HepG2 (cell line): ENCODE results near the gene ZFHX3. TPM values are rescaled to one million over a fixed set of nuclear protein-coding genes. Genes with fewer than 3 reads are reported as not detected.

Experiments used
- ARID5B ChIP-seq: IDR thresholded peaks from 2 replicates; pipeline ENCODE4 v1.4.0; 2020; ENCODE audit warnings: mild to moderate bottlenecking, missing genetic modification reagents
- BCL6 ChIP-seq: IDR thresholded peaks from 2 replicates; pipeline ENCODE4 v1.6.1; 2016; ENCODE audit warnings: missing genetic modification reagents, missing compliant biosample characterization
- CHD2 ChIP-seq: IDR thresholded peaks from 2 replicates; pipeline ENCODE4 v1.6.1; 2011; ENCODE audit warnings: low read depth, low read length, improper control_type of control experiment
- EHMT2 ChIP-seq: fragments of 200-600 bp; sonication (generic); IDR thresholded peaks from 2 replicates; pipeline ENCODE4 v1.7.0; 2017; ENCODE audit warnings: antibody characterized with exemption, low read depth, low read length, borderline replicate concordance
- FOXO4 ChIP-seq: sonication (generic); formaldehyde crosslinking; conservative IDR thresholded peaks from 2 replicates; pipeline ENCODE4 v1.8.1; 2023; ENCODE audit warnings: missing genetic modification reagents
- GABPA ChIP-seq, 2 experiments: IDR thresholded peaks; 2 replicates each; pipeline ENCODE4 v1.6.1; 2011 to 2016; ENCODE audit warnings: low read depth in 2 of 2, low read length in 1 of 2, missing biosample characterization in 1 of 2, missing genetic modification characterization in 1 of 2
- IRX3 ChIP-seq: sonication (generic); formaldehyde crosslinking; IDR thresholded peaks from 2 replicates; pipeline ENCODE4 v1.8.1; 2023; ENCODE audit warnings: mild to moderate bottlenecking, low read depth, missing genetic modification reagents, borderline replicate concordance
- KLF15 ChIP-seq: sonication (generic); formaldehyde crosslinking; IDR thresholded peaks from 2 replicates; pipeline ENCODE4 v1.8.1; 2023; ENCODE audit warnings: borderline replicate concordance, mild to moderate bottlenecking, inconsistent platforms, missing genetic modification reagents, mixed read lengths
- NFAT5 ChIP-seq: sonication (generic); formaldehyde crosslinking; IDR thresholded peaks from 2 replicates; pipeline ENCODE4 v1.4.0; 2020; ENCODE audit warnings: missing genetic modification reagents
- PAWR ChIP-seq: sonication (generic); formaldehyde crosslinking; IDR thresholded peaks from 2 replicates; pipeline ENCODE4 v1.4.0; 2020; ENCODE audit warnings: missing genetic modification reagents, mild to moderate bottlenecking, borderline replicate concordance
- SP4 ChIP-seq: sonication (generic); formaldehyde crosslinking; IDR thresholded peaks from 2 replicates; pipeline ENCODE4 v1.8.1; 2023; ENCODE audit warnings: mild to moderate bottlenecking, missing genetic modification reagents
- ZNF768 ChIP-seq: sonication (generic); formaldehyde crosslinking; IDR thresholded peaks from 2 replicates; pipeline ENCODE4 v1.4.0; 2020; ENCODE audit warnings: missing genetic modification reagents
- ZXDC ChIP-seq: sonication (generic); formaldehyde crosslinking; IDR thresholded peaks from 2 replicates; pipeline ENCODE4 v1.5.0; 2020; ENCODE audit warnings: mild to moderate bottlenecking, missing genetic modification reagents
- polyA plus RNA-seq, 8 experiments: library from polyadenylated mRNA; depleted of rRNA in 3 of 8; stranded (reverse) in 7 of 8; unstranded in 1 of 8; fragments of >200 nt; fragmentation: Illumina TruSeq in 4 of 8; extraction: Trizol in 4 of 8; gene quantifications; 2 replicates each; pipeline versions ENCODE4 v1.2.1 to v1.2.3, GENCODE V29; 2011 to 2016; ENCODE audit warnings: low read depth in 4 of 8, missing spikeins in 1 of 8, mixed read lengths in 1 of 8; ENCODE audit not compliant: insufficient read depth in 1 of 8
- total RNA-seq, 5 experiments: library from RNA; depleted of rRNA; stranded (reverse); fragments of >200 nt; fragmentation: Illumina TruSeq; extraction: Trizol; gene quantifications; 2 replicates each; pipeline ENCODE4 v1.2.3, GENCODE V29; 2016; ENCODE audit warnings: low read depth in 1 of 5

ZFHX3 gene
- total and polyA plus RNA-seq, 2 of the 13 experiments (the other 11 are each of a cell fraction or from before 2014, with no cell fraction given), result 5.0 to 6.0 TPM

- no peak for TF ChIP-seq FOXO4 (CRISPR knock-in tag)
- no peak for TF ChIP-seq NFAT5 (CRISPR knock-in tag)
- no peak for TF ChIP-seq ZNF768 (CRISPR knock-in tag)
- TF ChIP-seq ARID5B (CRISPR knock-in tag), result peak; percentile 62
- TF ChIP-seq SP4, result no peak
- no peak for TF ChIP-seq IRX3 (CRISPR knock-in tag)
- TF ChIP-seq PAWR (CRISPR knock-in tag), result no peak
- no peak for TF ChIP-seq ZXDC (CRISPR knock-in tag)
- TF ChIP-seq GABPA (IDR thresholded peaks at IDR 0.05; ENCODE audit: low read depth, low read length), result no peak; the same call in 1 of the 2 replicates
- TF ChIP-seq GABPA (CRISPR knock-in tag; IDR thresholded peaks at IDR 0.05; ENCODE audit: low read depth), result peak; percentile 77
- TF ChIP-seq KLF15 (CRISPR knock-in tag), result no peak
- no peak for TF ChIP-seq CHD2
- no peak for TF ChIP-seq EHMT2
- TF ChIP-seq BCL6, result no peak
Observed at GRCh38 chr16:73092236-73092781, 44.4 kb upstream of the ZFHX3 start (continued).
